GM23248 (cell line): Measurements from ENCODE around the gene PNMT.

ENCODE experiments used
- EZH2 ChIP-seq: fragments of 200-600 bp; sonication (generic); IDR thresholded peaks from 2 replicates; pipeline ENCODE4 v1.6.1; 2018; ENCODE audit warnings: antibody characterized with exemption, mild to moderate bottlenecking; ENCODE audit not compliant: insufficient read depth, poor library complexity, severe bottlenecking
- EZH2phosphoT487 ChIP-seq: fragments of 200-600 bp; sonication (generic); IDR thresholded peaks from 2 replicates; pipeline ENCODE4 v1.6.1; 2018; ENCODE audit warnings: antibody characterized with exemption, moderate library complexity, mild to moderate bottlenecking, low read depth; ENCODE audit not compliant: insufficient read depth

DNA sequence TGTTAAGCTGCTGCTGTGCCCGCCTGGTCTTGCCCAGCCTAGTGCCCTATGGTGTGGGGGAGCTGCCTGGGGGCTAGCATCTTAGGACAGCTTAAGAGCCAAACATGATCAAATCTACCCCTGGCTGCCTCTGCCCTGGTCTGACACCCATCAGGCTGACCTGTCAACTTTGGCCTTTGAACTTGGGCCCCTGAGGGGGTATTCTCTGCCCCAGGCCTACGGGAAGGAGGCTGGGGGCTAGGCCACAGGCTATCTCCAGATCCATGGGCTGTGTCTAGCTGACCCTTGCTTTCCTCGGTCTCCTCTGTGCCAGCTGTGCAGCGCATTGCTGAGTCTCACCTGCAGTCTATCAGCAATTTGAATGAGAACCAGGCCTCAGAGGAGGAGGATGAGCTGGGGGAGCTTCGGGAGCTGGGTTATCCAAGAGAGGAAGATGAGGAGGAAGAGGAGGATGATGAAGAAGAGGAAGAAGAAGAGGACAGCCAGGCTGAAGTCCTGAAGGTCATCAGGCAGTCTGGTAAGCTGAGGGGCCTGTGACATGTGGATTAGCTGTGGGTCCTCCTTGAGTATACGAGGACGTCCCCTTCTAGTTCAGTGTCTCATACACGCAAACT is 34.6 kb upstream of the PNMT start:
- TF ChIP-seq EZH2phosphoT487, result no peak
- no peak for TF ChIP-seq EZH2
